HUES64 (cell line): ENCODE results near the gene RAB6A.

Experiments used
- H3K27ac ChIP-seq: 2 replicates; pipeline ENCODE4 v1.7.0; 2013; ENCODE audit warnings: low read depth, low read length, inconsistent platforms
- H3K27me3 ChIP-seq: 2 replicates; pipeline ENCODE4 v1.6.1; 2013; ENCODE audit warnings: mild to moderate bottlenecking, low read length; ENCODE audit not compliant: insufficient read depth
- H3K36me3 ChIP-seq: 2 replicates; pipeline ENCODE4 v1.6.1; 2013; ENCODE audit warnings: mild to moderate bottlenecking, low read length; ENCODE audit not compliant: insufficient read depth
- H3K4me1 ChIP-seq: 2 replicates; pipeline ENCODE4 v1.6.1; 2013; ENCODE audit warnings: mild to moderate bottlenecking, low read length, moderate library complexity; ENCODE audit not compliant: insufficient read depth
- H3K4me3 ChIP-seq: 2 replicates; pipeline ENCODE4 v1.5.1; 2013; ENCODE audit warnings: mild to moderate bottlenecking, low read length, moderate library complexity
- H3K9ac ChIP-seq: 2 replicates; pipeline ENCODE4 v1.6.1; 2013; ENCODE audit warnings: mild to moderate bottlenecking, low read depth, low read length
- H3K9me3 ChIP-seq: 2 replicates; pipeline ENCODE4 v1.6.1; 2013; ENCODE audit warnings: low read depth, low read length; ENCODE audit not compliant: insufficient read depth
- WGBS: fragments of 150-250, 120-280 bp; methylation state at CpG from one replicate; pipeline ENCODE4 v1.1.7; 2013; ENCODE audit warnings: missing lambda C conversion rate; 5-methylcytosine and 5-hydroxymethylcytosine counted together

RAB6A gene

GRCh38 chr11:73653996-73654395 is 106.9 kb downstream of the RAB6A start:
- H3K4me1 ChIP-seq: peaks cover 18% of the 10 kb centered on the region
- no peaks in the 10 kb centered on the region for H3K27me3 ChIP-seq
- no peaks in the 10 kb centered on the region for H3K9me3 ChIP-seq
- H3K36me3 ChIP-seq: no peaks in the 10 kb centered on the region
- 97% methylated on average over 3 of the region's 5 CpGs for WGBS
- no peak overlapping the region for H3K9ac ChIP-seq
- no peak overlapping the region for H3K4me3 ChIP-seq
- no peak overlapping the region for H3K27ac ChIP-seq

- Histone ChIP-seq H3K27ac (no peak overlapping the region), H3K9me3 (no peaks in the 10 kb centered on the region), H3K27me3 (no peaks in the 10 kb centered on the region; the same call in 1 of the 2 replicates), H3K36me3 (no peaks in the 10 kb centered on the region), H3K9ac (no peak overlapping the region), H3K4me3 (no peak overlapping the region), H3K4me1 (peaks cover 28% of the 10 kb centered on the region)
- 90% methylated on average over 6 of the region's 6 CpGs for WGBS
Observed at GRCh38 chr11:73652856-73653559, 107.9 kb downstream of the RAB6A start.

GRCh38 chr11:73652046-73652730 is 108.7 kb downstream of the RAB6A start:
- peaks cover 32% of the 10 kb centered on the region for H3K4me1 ChIP-seq
- 55% methylated on average over 8 of the region's 8 CpGs for WGBS
- H3K27me3 ChIP-seq: no peaks in the 10 kb centered on the region; the same call in 1 of the 2 replicates
- H3K9me3 ChIP-seq: no peaks in the 10 kb centered on the region
- H3K4me3 ChIP-seq: no peak overlapping the region
- no peak overlapping the region for H3K27ac ChIP-seq
- H3K9ac ChIP-seq: peak overlapping the region; percentile 41; the same call in 1 of the 2 replicates
- H3K36me3 ChIP-seq: no peaks in the 10 kb centered on the region

GRCh38 chr11:73651661-73652045 is 109.2 kb downstream of the RAB6A start:
- Histone ChIP-seq H3K9ac (no peak overlapping the region), H3K27me3 (no peaks in the 10 kb centered on the region; the same call in 1 of the 2 replicates), H3K9me3 (no peaks in the 10 kb centered on the region), H3K4me3 (no peak overlapping the region), H3K4me1 (peaks cover 38% of the 10 kb centered on the region), H3K27ac (no peak overlapping the region), H3K36me3 (no peaks in the 10 kb centered on the region)
- WGBS: 88% methylated on average over 9 of the region's 9 CpGs

GRCh38 chr11:73651252-73651651 is 109.6 kb downstream of the RAB6A start:
- WGBS: 91% methylated on average over 5 of the region's 5 CpGs
- H3K36me3 ChIP-seq: no peaks in the 10 kb centered on the region
- H3K9ac ChIP-seq: no peak overlapping the region
- no peak overlapping the region for H3K4me3 ChIP-seq
- no peaks in the 10 kb centered on the region; the same call in 1 of the 2 replicates for H3K27me3 ChIP-seq
- no peak overlapping the region for H3K27ac ChIP-seq
- no peaks in the 10 kb centered on the region for H3K9me3 ChIP-seq
- peaks cover 40% of the 10 kb centered on the region for H3K4me1 ChIP-seq

- Histone ChIP-seq H3K27me3 (no peaks in the 10 kb centered on the region; the same call in 1 of the 2 replicates), H3K9ac (no peak overlapping the region), H3K4me3 (no peak overlapping the region), H3K9me3 (no peaks in the 10 kb centered on the region), H3K4me1 (peaks cover 41% of the 10 kb centered on the region), H3K27ac (no peak overlapping the region), H3K36me3 (no peaks in the 10 kb centered on the region)
- WGBS: 95% methylated on average over 14 of the region's 14 CpGs
Observed at GRCh38 chr11:73650400-73650799, 110.5 kb downstream of the RAB6A start.

- no peaks in the 10 kb centered on the region for H3K9me3 ChIP-seq
- WGBS: 79% methylated on average over 9 of the region's 9 CpGs
- H3K9ac ChIP-seq: no peak overlapping the region
- H3K4me1 ChIP-seq: peaks cover 47% of the 10 kb centered on the region
- no peak overlapping the region for H3K27ac ChIP-seq
- no peak overlapping the region for H3K4me3 ChIP-seq
- H3K27me3 ChIP-seq: no peaks in the 10 kb centered on the region; the same call in 1 of the 2 replicates
- no peaks in the 10 kb centered on the region for H3K36me3 ChIP-seq
Observed at GRCh38 chr11:73649206-73649605, 111.7 kb downstream of the RAB6A start.

- no peaks in the 10 kb centered on the region; the same call in 1 of the 2 replicates for H3K27me3 ChIP-seq
- no peak overlapping the region for H3K4me3 ChIP-seq
- H3K27ac ChIP-seq: no peak overlapping the region
- WGBS: 60% methylated on average over 8 of the region's 8 CpGs
- no peaks in the 10 kb centered on the region for H3K36me3 ChIP-seq
- no peaks in the 10 kb centered on the region for H3K9me3 ChIP-seq
- peaks cover 47% of the 10 kb centered on the region for H3K4me1 ChIP-seq
- no peak overlapping the region for H3K9ac ChIP-seq
Observed at GRCh38 chr11:73648571-73649046, 112.3 kb downstream of the RAB6A start.

- peak overlapping the region; percentile 55 for H3K4me3 ChIP-seq
Observed at GRCh38 chr11:73648121-73648520, 112.8 kb downstream of the RAB6A start.

GRCh38 chr11:73647459-73648100 is 113.3 kb downstream of the RAB6A start:
- no peaks in the 10 kb centered on the region; the same call in 1 of the 2 replicates for H3K27me3 ChIP-seq
- no peaks in the 10 kb centered on the region for H3K36me3 ChIP-seq
- H3K4me1 ChIP-seq: peaks cover 42% of the 10 kb centered on the region
- no peaks in the 10 kb centered on the region for H3K9me3 ChIP-seq
- H3K9ac ChIP-seq: no peak overlapping the region; the same call in 1 of the 2 replicates
- 5% methylated on average over 23 of the region's 23 CpGs for WGBS
- H3K4me3 ChIP-seq: peak overlapping the region; percentile 55
- H3K27ac ChIP-seq: no peak overlapping the region

More at GRCh38 chr11:73648121-73648520, 112.8 kb downstream of the RAB6A start:
- Histone ChIP-seq H3K27me3 (no peaks in the 10 kb centered on the region; the same call in 1 of the 2 replicates), H3K4me1 (peaks cover 47% of the 10 kb centered on the region), H3K9me3 (no peaks in the 10 kb centered on the region), H3K27ac (no peak overlapping the region), H3K36me3 (no peaks in the 10 kb centered on the region), H3K9ac (no peak overlapping the region)
- 85% methylated on average over 9 of the region's 9 CpGs for WGBS
